ENCODE data around the gene PSMB2. TPM values are rescaled to one million over a fixed set of nuclear protein-coding genes. Genes with fewer than 3 reads are reported as not detected.

PSMB2 gene
- total and polyA plus RNA-seq, 7 donors: 29.3 to 66.5 (median 32.1) TPM

- peak; percentile 99 for DNase-seq
- Histone ChIP-seq H3K9me3 (no peaks in the 10 kb centered on the region), H3K4me1 (peaks cover 0 to 68% (median 63%) of the 10 kb centered on the region in 4 donors), H3K27ac (peak within 1 kb of the TSS; percentile 89 to 99 (median 96)), H3K36me3 (peaks cover 0 to 27% (median 3%) of the 10 kb centered on the region in 4 donors), H3K4me3 (peak within 1 kb of the TSS; percentile 67 to 91 (median 81)), H3K27me3 (no peaks in the 10 kb centered on the region)
- WGBS, 2 donors: 0 to 1% methylated on average over 58 of the region's 58 CpGs
- TF ChIP-seq POLR2AphosphoS5 (IDR thresholded peaks at IDR 0.05) (peak in 1 of 4 donors; percentile 54), POLR2A (IDR thresholded peaks at IDR 0.05) (no peak)
- intact Hi-C loops (cut with DNase I): loop anchor here (2.0 kb wide), 1 partner anchor 83 kb away; the partner anchor contains the start of gene PSMB2
Observed at GRCh38 chr1:35557611-35558373, 83.5 kb downstream of the PSMB2 start, which contains the start of gene NCDN. NCDN (plus strand) TSS chr1:35557799; CDS start chr1:35558191, 392 bp downstream.

- peaks cover 0 to 68% (median 63%) of the 10 kb centered on the region in 4 donors for H3K4me1 ChIP-seq
- H3K4me3 ChIP-seq: peak within 1 kb of the TSS; percentile 67 to 91 (median 81)
- peak; percentile 94 for DNase-seq
- H3K36me3 ChIP-seq: peaks cover 0 to 27% (median 5%) of the 10 kb centered on the region in 4 donors
- peak within 1 kb of the TSS; percentile 89 to 99 (median 96) for H3K27ac ChIP-seq
- no peaks in the 10 kb centered on the region for H3K27me3 ChIP-seq
- 1% methylated on average over 39 of the region's 39 CpGs for WGBS, 2 donors
- TF ChIP-seq POLR2AphosphoS5 (IDR thresholded peaks at IDR 0.05): peak; percentile 63 to 88 (median 74)
- no peak for TF ChIP-seq EP300 (IDR thresholded peaks at IDR 0.05)
- no peak for TF ChIP-seq CTCF (IDR thresholded peaks at IDR 0.05)
- peak; percentile 38 to 65 for TF ChIP-seq POLR2A (IDR thresholded peaks at IDR 0.05)
- no peaks in the 10 kb centered on the region for H3K9me3 ChIP-seq
- intact Hi-C loops (cut with DNase I): no loop called here
Observed at GRCh38 chr1:35557118-35557610, 84.2 kb downstream of the PSMB2 start, which contains the start of gene KIAA0319L. KIAA0319L (minus strand) TSS chr1:35557403; CDS start chr1:35554491, 2,912 bp downstream.

- Histone ChIP-seq H3K27me3 (no peaks in the 10 kb centered on the region), H3K4me3 (peak overlapping the region; percentile 67 to 91 (median 81)), H3K27ac (peak overlapping the region; percentile 89 to 99 (median 96)), H3K4me1 (peaks cover 0 to 67% (median 61%) of the 10 kb centered on the region in 4 donors), H3K36me3 (peaks cover 0 to 27% (median 9%) of the 10 kb centered on the region in 4 donors), H3K9me3 (no peaks in the 10 kb centered on the region)
- DNase-seq: no peak
- intact Hi-C loops (cut with DNase I): no loop called here
- no peak for TF ChIP-seq CTCF (IDR thresholded peaks at IDR 0.05)
- no peak for TF ChIP-seq EP300 (IDR thresholded peaks at IDR 0.05)
- no peak for TF ChIP-seq POLR2AphosphoS5 (IDR thresholded peaks at IDR 0.05)
- no peak for TF ChIP-seq POLR2A (IDR thresholded peaks at IDR 0.05)
- 1 to 4% methylated on average over 17 of the region's 17 CpGs for WGBS, 2 donors
Observed at GRCh38 chr1:35556484-35557117, 84.7 kb downstream of the PSMB2 start.

- TF ChIP-seq POLR2AphosphoS5 (IDR thresholded peaks at IDR 0.05): no peak
- no peak for TF ChIP-seq POLR2A (IDR thresholded peaks at IDR 0.05)
- H3K27ac ChIP-seq: peak overlapping the region in 1 of 4 donors; percentile 96
Observed at GRCh38 chr1:35555601-35556477, 85.5 kb downstream of the PSMB2 start.

DNA sequence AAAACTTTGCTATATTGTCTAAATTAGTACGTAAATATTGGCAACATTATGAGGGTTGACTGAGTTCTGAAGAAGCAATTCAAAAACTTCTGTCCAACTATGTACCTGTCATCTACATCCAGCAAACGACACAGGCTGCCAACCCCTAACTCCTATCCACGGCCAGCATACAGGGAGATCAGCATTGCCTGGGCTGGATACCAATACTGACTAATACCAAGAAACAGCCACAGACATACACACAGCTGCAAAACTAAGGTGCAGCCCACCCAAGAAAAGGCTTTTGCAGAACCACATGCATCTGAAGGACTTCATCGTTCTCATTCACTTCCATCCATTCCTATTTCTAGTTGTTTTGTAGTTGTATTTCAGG lies 86.1 kb downstream of the PSMB2 start:
- no peak overlapping the region for H3K4me3 ChIP-seq

More at GRCh38 chr1:35555601-35556477, 85.5 kb downstream of the PSMB2 start:
- Histone ChIP-seq H3K36me3 (peaks cover 0 to 33% (median 9%) of the 10 kb centered on the region in 4 donors), H3K4me3 (peak overlapping the region in 2 of 4 donors; percentile 67 to 82), H3K4me1 (peaks cover 0 to 60% (median 53%) of the 10 kb centered on the region in 4 donors), H3K9me3 (no peaks in the 10 kb centered on the region), H3K27me3 (no peaks in the 10 kb centered on the region)
- no peak for DNase-seq
- 16 to 64% methylated on average over 10 of the region's 10 CpGs for WGBS, 2 donors
- intact Hi-C loops (cut with DNase I): no loop called here

More for the DNA sequence above, 86.1 kb downstream of the PSMB2 start:
- peaks cover 0 to 39% (median 10%) of the 10 kb centered on the region in 4 donors for H3K36me3 ChIP-seq
- no peak for DNase-seq
- H3K4me1 ChIP-seq: peaks cover 0 to 53% (median 47%) of the 10 kb centered on the region in 4 donors
- no peak overlapping the region for H3K27ac ChIP-seq
- H3K9me3 ChIP-seq: no peaks in the 10 kb centered on the region
- TF ChIP-seq POLR2A (IDR thresholded peaks at IDR 0.05) (no peak), EP300 (IDR thresholded peaks at IDR 0.05) (no peak), POLR2AphosphoS5 (IDR thresholded peaks at IDR 0.05) (no peak), CTCF (IDR thresholded peaks at IDR 0.05) (no peak)
- no peaks in the 10 kb centered on the region for H3K27me3 ChIP-seq
- 84% methylated on average over 4 of the region's 4 CpGs for WGBS, 2 donors
- intact Hi-C loops (cut with DNase I): no loop called here

Data from sigmoid colon (tissue), 7 donors.